GM21423 (cell line): Measurements from ENCODE around the gene FAM89A.
A peak's percentile ranks its signal among the peaks of the same experiment; 100 is the strongest.

Experiments used
- ATAC-seq: cut with Tn5 transposase; IDR thresholded peaks from one replicate; pipeline ENCODE4 v1.9.1; 2021; ENCODE audit warnings: mild to moderate bottlenecking, moderate library complexity; ENCODE audit not compliant: unreplicated experiment

Gene FAM89A

DNA sequence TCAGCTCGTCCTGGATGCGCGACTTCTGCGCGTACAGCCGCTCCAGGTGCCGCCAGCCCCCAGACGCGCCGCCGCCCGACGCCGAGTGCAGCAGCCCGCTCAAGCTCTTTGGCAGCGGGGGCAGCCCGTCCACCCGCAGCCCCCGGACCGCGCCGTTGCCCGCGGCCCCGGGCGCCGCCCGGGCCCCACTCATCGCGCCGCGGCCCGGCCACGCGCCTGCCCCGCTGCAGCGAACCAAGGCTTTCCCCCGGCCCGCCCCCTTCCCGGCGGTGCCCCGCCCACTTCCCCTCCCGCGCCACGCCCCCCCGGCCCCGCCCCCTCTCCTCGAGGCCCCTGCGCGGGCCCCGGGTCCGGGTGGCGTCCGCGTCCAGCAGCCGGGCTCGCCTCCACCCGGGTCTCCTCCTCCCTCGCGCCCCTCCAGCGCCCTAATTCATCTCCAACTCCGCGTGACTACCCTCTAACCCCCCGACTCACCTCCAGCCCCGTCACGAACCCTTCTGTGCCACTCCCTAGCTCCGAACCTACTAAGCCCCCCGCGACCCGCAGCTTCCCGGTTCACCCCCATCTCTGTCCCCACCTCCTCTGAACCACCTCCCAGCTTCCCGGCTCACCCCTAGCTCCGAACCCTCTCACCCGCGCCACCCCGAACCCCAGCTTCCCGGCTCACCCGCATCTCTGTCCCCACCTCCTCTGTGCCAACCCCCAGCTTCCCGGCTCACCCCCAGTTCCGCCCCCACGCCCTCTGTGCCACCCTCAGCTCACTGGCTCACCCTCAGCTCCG, at the start of gene FAM89A:
Gene FAM89A, minus strand, starts transcription at position 236 of the 781 bp plus-strand sequence. Its CDS starts 43 bp downstream, at position 193.
- ATAC-seq = peak; percentile 66

DNA sequence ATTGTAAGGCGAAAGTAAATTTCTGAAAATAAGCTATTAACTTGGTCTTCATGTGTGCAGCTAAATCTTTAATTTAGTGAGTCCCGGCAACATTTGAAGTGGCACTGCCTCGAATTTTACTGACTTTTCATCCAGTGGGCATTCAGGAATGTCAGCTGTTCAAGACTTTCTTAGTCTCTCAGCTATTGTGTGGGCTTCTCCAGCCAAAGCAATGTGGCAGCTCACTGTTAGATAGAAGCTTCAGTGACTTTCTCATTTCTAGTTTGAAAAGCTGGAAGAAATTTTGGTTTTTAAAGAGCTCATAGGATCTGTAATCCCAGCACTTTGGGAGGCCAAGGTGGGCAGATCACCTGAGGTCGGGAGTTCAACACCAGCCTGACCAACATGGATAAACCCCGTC, 44.3 kb upstream of the FAM89A start:
- no peak for ATAC-seq

DNA sequence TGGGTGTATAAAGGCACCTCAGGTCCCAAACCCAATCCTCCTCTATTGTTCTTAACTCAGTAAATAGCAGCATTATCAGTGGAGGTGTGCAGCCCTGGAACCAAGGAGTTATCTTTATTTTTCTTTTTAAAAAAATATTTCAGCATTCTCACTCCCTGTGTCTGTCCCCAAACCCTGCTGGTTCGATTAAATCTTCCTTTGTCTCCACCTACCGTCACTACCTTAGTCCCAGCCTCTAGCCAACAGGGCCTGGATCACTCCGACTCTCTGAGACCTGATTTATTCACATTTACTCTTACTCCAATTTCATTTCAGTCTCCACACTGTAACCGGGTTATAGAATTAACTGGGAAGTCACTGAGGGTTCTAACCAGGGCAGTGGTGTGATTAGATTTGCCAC, 39.1 kb upstream of the FAM89A start:
- no peak for ATAC-seq

DNA sequence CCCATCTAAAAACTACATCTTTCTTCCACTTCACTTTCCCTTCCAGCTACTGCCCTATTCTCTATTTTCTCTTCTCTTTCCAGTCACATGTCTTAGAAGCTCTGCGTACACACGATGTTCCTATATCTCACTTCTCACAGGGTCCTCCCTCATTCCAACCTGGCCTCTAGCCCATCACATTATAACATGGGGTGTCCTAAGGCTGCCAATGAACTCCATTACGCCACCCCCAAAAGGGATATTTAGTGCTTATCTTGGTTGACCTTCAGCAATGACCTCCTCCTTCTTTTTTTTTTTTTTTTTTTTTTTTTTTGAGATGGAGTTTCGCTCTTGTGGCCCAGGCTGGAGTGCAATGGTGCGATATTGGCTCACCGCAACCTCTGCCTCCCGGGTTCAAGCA, 38.2 kb upstream of the FAM89A start:
- no peak for ATAC-seq

DNA sequence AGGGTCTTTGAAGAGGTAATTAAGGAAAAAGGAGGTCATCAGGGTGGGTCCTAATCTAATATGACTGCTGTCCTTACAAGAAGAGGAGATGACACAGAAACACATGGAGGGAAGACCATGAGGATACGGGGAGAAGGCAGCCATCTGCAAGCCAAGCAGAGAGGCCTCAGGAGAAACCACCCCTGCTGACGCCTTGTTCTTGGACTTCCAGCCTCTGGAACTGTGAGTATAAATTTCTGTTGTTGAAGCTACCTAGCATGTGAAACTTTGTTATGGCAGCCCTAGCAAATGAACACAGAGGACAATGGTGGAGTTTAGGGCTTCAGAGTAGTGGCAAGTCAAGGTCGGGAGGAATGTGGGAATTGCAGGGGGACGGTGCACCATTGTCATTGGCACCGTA, 36.7 kb upstream of the FAM89A start:
- ATAC-seq = no peak

DNA sequence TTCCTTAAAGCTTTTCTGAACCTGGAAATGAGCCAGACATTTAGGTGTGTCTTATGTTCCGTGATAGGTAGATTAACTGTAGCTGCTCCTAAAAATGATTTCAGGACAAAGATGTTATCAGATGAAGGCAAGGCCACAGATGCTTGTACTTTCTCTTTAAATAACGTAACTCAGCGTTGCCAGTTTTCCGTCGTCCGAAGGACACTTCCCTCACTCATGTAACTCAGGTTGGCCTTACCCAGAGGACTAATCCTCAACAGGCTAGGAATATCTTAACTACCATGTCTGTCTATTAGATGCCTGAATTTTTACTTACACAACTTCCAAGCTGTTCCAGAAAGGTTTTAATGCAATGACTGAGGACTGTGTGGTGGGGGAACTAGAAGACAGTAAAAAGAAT, 35.4 kb upstream of the FAM89A start:
- no peak for ATAC-seq

DNA sequence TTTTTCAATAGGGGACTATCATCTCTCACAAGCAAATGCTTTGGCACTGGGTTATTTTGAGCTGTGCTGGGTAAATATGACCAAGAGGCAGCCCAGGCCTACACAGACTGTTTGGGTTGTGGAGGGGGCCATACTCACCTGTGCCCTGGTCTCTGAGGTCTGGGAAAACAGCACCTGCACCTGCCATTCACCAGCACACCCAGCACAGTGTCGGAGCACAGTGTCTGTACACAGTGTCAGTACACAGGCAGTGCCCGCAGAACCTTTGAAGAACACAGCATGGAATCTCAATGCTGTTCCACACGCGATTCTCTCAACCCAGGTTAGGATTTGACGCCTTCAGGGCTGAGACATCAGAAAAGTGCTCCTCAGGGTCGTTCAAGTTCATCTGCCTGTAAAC, 35.0 kb upstream of the FAM89A start:
- ATAC-seq = no peak

DNA sequence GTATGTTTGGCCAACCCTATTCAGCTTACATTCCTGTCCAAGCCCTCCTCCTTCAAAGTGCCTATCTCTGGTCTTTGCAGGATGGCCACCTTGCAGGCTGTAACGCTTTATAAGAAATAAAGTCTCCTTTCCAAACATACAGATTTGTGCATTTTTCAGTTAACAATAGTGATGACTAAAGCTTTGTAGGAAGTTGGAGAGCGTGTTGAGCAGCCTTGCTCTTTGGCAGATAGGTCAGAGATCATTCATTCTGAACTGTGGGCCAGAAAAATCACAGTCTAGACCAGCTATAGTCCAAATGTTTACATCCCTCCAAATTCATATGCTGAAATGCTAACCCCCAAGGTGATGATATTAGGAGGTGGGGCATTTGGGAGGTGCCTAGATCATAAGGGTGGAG, 34.0 kb upstream of the FAM89A start:
- no peak for ATAC-seq

DNA sequence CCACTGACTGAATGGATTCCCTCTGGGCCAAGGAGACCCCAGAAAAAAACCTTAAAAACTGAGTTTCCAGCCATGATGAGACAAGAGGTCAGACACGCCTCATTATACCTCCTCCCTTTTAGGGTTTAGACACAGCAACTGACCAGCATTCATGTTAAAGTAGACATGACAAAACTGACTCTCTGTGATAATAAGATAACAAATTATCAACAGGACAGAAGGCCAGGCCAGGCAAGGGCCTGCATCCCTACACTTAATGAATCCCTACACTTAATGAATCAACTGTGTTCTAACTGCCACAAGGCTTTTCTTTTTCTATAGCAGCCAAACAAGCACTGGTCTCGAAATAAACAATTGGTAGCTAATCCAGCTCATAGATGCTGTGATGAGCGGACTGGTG, 33.3 kb upstream of the FAM89A start:
- ATAC-seq = no peak

DNA sequence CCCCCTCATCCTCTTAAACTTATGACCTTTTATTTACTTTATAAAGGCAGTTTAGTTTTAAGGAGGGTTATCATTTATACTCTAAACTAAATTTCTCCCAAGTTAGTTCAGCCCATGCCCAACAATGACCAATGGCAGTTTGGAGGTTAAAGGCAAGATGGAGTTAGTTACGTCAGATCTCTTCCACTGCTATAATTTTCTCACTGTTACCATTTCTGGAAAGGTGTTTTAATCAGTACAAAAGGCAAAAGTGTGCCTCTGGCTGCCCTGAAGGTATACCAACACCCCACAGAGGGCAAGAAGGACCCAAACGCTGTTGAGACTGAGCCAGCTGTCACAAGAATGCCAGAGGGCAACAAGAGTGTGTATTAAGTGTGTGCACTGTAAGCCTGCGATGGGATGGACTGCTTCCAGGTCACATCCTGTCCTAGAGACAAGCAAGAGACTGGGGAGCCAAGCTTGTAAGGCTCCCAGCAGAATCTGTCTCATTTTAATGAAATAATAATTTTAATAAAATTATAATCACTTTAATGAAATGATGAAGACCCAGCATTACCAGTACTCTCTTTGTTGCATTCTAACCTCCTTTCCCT, 32.5 kb upstream of the FAM89A start:
- no peak for ATAC-seq

DNA sequence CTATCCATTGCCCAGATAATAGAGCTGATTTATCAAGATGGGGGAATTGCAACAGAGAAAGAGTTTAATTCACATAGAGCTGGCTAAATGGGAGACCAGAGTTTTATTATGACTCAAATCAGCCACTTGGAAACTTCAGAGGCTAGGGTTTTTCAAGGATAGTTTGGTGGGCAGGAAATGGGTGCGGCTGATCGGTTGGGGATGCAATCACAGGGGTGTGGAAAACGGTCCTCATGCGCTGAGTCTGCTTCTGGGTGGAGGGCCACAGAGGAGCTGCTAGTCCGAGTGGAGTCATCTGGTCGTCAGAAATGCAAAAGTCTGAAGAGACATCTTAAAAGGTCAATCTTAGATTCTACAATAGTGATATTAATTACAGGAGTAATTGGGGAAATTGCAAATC, 32.0 kb upstream of the FAM89A start:
- ATAC-seq = no peak

DNA sequence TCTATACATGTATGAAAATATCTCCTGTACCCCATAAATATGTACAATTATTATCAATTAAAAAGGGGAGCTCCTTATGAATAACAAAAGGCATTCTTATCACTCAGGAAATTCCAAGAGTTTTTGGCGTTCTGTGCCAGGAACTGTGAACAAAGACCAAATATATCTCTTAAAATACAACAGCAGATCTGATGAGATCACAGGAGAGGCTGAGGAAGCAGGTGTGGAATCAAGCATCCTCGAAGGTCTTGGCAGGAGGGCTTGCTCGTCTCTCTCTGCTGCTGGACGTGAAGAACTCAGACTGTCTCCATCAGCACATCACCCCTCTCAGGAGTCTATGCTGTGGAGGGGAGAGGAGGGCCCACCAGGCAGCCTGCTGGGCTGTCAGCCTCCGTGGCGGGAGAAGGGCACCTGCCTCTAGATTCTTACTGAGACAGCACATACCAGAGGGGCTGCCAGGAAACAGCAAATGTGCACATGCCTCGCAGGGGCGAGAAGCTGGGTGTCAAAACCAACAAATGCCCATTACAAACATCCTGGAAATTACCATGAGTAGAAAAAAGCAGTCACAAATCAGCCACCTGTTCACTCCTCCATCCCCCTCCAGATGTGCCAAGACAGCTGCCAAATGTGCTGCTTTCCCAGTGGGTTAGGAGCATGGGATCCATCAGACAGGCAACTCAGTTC, 30.8 kb upstream of the FAM89A start:
- ATAC-seq = no peak

DNA sequence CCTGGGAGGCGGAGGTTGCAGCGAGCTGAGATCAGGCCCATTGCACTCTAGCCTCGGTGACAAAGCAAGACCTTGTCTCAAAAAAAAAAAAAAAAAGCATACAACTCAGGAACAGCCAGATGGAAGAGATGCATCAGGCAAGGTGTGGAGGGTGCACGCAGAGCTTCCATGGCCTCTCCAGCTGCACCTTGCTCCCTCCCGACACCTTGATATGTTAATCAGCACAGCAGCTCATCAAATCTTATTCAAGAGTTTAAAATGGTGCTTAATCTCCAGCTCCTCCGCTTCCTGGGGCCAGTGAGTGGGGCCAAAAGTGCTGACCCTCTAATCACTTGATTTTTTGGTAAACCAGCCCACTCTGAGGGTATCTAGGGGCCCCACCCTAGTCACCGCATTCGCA, 29.3 kb upstream of the FAM89A start:
- ATAC-seq = no peak

DNA sequence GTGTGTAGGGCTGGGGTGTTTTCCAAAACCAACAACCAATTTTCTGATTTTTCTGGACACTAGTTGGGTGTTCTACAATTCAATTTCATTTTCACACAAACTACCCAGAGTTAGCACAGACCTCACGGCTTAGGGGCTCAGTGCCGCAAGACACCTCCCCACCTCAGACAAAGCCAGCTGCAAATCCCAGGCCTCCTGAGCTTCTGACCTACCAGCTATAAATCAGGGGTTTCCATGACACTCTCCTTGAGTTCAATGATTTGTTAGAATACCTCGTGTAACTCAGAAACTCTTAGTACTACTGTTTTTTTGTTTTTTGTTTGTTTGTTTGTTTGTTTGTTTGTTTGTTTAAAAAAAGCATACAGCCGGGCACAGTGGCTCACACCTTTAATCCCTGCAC, 28.7 kb upstream of the FAM89A start:
- ATAC-seq = no peak

DNA sequence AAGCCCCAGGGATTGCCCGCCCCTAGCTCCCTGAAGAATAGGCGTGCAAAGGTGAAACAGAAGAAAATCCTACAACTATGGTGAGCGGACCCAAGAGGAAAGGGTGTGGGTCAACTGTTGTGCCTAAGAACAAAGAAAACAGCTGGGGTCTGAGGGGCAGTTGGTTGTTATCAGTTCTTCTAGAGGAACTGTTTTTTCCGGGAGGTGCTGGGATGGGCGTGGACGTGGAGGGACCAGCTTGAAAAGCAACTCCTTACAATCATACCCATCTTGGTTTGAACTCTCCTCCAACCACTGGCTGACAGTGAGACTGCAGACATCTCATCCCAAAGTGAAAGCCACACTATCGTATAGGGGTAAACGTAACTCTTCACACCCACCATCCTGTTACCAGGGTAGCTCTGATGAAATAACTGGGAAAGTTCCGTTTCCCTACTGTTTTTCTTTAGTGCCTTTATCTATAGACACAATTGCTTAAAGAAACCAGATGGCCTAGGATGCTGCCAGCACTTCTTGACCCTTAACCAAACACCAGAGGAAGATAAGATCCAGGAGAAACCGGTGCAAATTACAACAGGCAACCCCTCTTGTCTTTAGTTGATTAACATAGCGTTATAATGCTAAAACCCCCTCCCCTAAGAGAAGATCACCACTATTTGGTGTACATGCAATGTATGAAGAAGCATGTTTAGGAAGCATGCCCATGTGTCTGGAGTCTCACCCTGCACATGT, 25.6 kb upstream of the FAM89A start:
- no peak for ATAC-seq

DNA sequence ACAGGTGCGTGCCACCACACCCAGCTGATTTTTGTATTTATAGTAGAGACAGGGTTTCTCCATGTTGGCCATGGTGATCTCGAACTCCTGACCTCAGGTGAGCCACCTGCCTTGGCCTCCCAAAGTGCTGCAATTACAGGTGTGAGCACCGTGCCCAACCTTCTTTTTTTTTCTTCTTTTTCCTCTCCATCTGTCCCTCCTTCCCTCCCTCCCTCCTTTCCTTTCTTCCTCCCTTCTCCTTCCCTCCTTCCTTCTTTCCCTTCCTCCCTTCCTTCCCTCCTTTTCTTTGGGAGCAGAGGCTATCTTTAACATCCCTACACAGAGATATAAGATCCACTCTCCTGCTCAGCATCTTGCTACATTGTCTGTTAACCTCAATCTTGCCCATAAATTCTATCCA, 24.4 kb upstream of the FAM89A start:
- ATAC-seq = no peak

DNA sequence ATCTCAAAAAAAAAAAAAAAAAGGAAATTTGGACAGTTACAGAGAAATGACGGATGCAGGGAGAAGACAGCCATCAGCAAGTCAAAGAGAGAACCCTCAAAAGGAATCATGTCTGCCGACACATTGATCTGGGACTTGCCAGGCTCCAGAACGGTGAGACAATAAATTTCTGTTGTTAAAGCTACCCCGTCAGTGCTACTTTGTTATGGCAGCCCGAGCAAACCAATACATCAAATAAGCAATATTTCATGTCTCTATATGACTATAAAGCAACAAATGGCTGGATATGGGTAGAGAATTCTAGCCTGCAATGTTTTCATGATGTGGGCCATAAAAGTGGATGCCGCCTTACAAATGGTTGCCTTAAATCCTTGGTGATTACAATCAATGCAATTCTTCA, 23.3 kb upstream of the FAM89A start:
- no peak for ATAC-seq

DNA sequence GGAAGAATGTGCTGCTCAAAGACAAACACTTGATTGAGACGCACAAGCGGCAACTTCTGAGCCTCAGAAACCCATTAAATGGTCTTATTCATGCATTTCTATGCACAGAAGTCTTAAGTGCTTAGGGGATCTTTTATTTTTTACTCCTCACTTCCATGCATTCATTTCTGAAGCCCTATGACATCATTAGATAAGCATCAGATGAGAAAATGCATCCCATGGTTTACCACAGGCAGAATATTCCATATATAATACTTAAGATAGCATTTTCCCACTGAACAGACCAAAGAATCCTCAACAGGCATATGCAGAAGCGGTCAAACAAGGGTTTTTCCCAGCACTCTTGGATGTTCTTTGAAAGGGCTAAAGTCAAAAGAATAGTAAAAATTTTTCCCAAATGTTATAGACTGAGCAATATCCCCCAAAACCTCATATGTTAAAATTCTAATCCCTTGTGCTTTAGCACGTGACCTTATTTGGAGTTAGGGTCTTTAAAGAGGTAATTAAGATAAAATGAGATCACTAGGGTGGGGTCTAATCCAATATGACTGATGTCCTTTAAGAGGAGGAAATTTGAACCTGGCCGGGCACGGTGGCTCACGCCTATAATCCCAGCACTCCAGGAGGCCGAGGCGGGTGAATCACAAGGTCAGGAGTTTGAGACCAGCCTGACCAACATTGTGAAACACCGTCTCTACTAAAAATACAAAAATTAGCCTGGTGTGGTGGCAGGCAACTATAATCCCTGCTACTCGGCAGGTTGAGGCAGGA, 22.6 kb upstream of the FAM89A start:
- ATAC-seq = no peak

DNA sequence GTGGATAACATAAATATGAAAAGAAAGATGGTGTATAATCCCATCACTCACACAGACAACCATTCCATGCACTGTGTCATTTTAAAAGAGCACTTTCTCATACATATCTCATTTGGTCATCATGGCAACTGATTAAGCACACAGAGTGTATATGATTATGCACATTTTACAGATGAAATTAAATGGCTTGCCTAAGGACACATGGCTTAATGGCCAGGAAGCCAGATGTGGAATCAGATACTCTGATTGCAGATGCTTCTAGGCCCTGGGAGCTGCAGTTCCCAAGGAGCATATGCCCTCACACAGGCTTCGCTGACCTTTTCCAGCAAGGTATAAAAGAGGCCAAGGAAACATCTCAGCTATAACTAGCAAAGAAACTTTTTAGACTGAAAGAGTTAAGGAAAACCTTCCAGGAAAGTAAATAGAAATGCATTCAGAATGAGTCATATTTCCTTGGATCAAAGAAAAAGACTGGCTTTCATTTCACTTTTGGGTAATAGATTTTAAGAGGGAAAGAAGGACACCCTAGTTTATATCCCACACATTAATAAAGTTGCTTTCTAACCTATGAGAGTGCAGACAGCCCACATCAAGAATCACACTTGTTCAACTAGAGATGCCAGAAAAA, 19.6 kb upstream of the FAM89A start:
- no peak for ATAC-seq

DNA sequence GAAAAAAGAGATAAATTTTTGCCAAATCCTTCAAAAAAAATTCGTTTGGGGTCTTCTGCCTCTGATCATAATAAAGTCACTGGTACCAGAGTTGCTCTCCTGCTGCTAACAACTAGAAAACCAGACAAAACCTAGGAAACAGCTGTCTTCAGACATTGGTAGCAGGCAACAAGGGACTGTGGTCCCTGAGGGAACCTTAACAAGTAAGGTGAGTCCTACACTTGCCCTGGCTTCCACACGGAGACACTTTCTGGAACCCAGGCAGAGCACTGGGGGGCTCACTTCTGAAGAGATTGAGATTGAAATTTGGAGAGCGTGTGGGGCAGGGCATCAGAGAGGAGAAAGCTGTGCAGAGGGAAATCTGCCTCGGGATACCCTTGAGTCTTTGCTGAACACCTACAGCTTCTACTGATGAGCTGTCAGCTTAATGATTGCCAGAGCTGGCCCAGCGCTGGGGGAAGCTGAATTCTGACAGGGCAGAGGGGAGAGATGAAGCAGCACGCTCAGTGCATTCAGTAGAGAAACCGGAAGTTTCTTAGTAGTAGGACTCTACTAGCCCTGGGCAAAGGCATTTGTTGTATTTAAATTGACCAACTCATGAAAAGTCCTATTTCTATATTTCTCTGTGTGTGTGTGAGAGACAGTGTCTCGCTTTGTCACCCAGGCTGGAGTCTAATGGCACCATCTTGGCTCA, 18.5 kb upstream of the FAM89A start:
- no peak for ATAC-seq
